Stimulated activated CD4-positive, alpha-beta T cell treated with anti-CD3 and anti-CD28 coated beads, Interleukin-15, amount 100 ng/mL, for 24 hours (primary cell): ENCODE data around the gene DCP2.
"Not testable (repeated sequence)": the region's sequence is repeated elsewhere in the genome, so short reads cannot be mapped to it uniquely, and the experiment has no call there.

Source experiments
- DNase-seq: peaks from one replicate; pipeline ENCODE4 v3.0.0-alpha.2; 2020

Gene DCP2

DNA sequence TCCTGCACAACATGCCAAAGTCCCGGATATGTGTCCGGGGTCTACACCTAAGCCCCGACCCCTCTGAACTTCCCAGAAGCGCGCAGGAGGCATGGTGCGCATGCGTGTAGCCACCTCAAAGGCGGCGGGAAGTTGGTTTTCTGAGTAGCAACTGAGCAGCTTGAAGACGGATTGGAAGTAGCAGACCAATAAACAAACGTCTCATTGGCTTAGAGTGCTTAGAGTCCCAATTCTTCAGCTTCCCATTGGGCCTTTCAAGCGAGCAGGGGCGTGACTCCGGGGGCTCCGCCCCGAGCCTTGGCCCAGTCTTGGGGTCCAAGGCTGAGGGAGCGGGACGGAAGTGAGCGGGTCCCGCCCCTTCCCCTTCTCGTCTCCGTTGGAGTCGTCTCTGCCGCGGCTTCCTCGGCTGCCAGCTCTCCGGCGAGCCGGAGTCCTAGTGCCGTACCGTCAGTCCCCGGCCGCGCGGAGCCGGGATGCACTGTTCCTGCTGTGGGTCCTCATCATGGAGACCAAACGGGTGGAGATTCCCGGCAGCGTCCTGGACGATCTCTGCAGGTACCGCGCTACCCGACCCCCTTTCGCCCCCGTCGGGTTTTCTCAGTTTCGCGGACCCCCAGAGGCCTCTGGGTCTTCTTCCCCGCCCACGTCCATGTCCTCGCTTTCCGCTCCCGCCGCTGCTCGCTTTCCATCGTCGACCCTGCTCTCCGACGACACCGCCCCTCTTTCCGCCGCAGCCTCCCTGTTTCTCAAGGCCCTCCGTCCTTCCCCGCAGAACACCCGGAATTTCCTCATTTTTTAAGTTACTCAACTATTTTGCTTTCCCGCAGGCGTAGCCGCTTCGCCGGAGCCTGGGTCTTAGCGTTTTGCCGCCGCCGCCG, at the start of gene DCP2:
Gene DCP2, plus strand, starts transcription at position 367 of the 878 bp plus-strand sequence. Its CDS starts 136 bp downstream, at position 503.
- DNase-seq: peak; percentile 97

GRCh38 chr5:112929336-112930081, 47.1 kb upstream of the DCP2 start:
- no peak for DNase-seq

DNA sequence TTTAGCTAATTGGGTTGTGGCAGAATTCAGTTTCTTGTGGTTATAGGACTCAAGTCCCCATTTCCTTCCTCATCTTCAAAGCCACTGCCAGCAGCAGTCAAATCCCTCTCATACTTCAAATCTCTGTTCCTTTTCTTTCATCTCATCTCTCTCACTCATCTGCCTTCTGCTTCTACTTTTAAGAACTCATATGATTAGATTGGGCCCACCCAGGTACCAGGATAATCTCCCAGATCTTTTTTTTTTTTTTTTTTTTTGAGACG, 46.6 kb upstream of the DCP2 start:
- no peak for DNase-seq

DNA sequence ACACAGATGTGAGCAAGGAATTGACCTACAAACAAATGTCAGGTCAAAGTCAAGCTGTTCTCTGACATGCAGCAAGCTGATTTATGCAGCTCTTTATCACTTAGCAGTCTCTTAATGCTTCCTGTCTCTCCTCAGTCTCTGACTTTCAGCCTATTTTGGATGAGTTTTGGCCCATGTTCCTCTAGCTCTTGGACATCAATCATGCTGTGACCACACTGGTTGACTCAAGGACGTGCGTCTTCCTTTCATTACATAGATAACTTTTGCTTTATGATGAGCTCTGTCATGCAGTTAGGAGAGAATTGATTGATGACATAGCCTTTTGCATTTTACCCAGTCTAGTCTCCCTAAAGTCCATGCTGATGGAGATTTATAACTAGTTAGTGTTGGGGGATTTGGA, 45.1 kb upstream of the DCP2 start:
- no peak for DNase-seq

GRCh38 chr5:112933105-112933504, 43.5 kb upstream of the DCP2 start:
- DNase-seq: no peak

GRCh38 chr5:112933651-112934365, 42.8 kb upstream of the DCP2 start:
- no peak for DNase-seq

DNA sequence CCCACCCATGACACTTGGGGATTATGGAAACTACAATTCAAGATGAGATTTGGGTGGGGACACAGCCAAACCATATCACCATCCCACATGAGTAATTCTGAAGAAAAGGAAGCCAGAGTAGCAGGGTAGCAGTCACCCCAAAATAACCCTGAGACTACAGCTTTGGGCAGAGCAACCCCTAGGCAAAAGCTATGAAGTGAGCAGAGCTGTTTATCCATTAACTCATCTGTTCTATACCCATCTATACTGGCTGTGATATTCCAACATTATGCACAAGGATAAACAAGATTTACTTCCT, 42.3 kb upstream of the DCP2 start:
- DNase-seq: no peak

DNA sequence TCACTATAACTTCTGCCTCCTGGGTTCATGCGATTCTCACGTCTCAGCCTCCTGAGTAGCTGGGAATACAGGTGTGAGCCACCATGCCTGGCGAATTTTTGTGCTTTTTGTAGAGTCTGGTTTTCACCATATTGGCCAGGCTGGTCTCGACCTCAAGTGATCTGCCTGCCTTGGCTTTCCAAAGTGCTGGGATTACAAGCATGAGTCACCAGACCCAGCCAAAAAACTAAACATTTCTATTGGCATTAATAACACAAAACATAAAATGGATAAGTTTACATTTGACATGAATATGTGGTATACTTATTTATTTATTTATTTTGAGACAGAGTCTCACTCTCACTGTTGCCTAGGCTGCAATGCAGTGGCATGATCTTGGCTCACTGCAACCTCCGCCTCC, 40.9 kb upstream of the DCP2 start:
- DNase-seq: no peak

- no peak for DNase-seq
These were observed 38.3 kb upstream of the DCP2 start for GRCh38 chr5:112938286-112938685.

- no peak for DNase-seq
These were observed 35.9 kb upstream of the DCP2 start for GRCh38 chr5:112940670-112941069.

DNA sequence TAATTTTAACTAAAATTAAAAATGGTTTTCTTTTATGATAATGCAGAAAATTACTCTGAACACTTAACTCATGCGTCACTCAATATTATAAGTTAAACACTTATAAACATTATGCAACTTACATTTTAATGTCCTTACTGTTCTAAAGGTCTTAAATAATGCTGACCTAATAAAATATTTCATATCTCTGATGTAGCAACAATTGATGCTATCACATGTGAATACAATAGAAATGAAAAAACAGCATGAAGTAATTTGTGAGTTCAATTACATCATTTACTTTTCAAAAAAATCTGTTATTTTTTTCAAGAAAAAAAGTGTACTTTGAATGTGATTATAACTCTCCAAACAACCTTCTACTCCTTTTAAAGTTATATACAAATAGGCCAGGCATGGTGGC, 28.1 kb upstream of the DCP2 start:
- no peak for DNase-seq

- peak; percentile 44 for DNase-seq
These were observed 25.4 kb upstream of the DCP2 start for GRCh38 chr5:112951124-112951702.

DNA sequence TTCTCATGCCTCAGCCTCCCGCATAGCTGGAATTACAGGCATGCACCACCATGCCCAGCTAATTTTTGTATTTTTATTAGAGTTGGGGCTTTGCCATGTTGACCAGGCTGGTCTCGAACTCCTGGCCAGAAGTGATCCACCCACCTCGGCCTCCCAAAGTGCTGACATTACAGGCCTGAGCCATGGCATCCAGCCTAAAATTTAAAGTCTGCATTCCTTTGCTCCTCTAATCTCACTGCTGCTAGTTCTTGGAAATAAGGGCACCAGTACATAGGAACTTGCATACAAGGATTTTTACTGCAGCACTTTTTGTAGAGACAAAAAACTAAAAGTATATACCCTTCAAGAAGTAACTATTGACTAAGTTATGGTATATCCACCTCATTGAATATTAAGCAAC, 20.0 kb upstream of the DCP2 start:
- DNase-seq: no peak

GRCh38 chr5:112957036-112957808, 19.4 kb upstream of the DCP2 start:
- DNase-seq: no peak

DNA sequence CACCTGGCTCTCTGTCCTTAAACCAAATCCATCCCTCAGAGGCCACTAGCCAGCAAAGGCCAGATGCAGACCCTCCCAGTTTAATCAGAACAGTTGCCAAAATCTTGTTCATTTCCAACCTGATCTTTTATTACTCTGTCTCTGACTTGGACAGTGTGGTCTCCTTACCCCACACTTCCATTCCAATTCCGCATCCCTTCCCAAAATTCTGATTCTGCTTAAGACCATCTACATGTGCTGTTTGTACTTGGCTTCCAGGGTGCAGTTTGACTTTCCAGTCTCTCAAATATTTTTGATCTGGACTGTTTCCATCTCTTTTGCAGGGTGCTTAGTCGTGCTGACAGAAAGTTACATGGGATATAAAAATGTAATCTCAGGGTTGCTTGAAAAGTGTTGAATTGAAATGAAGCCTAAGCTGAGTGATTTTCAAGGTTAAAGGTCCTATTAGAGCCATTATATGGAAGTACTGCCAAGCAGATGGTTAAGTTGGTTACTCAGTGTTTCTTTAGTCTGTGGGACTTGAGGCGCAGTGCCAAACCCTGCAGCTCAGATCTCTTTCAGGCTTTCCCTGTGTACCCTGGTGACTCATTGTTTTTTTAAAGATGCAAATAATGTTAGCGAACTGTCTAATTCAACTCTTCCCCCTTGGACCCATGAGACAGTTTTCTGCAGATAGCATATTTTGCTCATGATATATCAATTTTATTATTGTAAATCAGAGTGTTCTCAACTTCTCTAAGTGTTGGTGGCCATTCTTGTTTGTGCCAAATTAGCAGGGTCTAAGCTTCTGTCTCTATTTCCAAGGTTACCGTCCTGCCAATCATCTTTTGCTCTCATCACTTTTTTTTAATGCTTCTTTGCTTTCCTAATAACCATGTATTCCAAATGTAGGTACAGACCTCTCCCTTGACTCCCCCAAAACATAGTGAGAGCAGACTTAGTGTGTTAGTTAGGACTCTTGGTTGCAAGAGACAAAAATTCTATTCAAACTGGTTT, 18.2 kb upstream of the DCP2 start:
- DNase-seq: peak; percentile 35

DNA sequence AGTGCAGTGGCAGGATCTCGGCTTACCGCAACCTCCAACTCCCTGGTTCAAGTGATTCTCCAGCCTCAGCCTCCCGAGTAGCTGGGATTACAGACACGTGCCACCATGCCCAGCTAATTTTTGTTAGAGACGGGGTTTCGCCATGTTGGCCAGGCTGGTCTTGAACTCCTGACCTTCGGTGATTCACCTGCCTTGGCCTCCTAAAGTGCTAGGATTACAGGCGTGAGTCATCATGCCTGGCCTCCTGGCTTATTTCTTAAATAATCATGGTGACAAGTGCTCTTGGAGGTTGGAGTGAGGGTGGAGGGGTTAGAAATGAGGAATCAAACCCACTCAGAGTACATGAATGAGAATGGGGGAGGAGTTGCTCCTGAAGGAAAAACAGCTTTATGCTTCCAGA, 16.7 kb upstream of the DCP2 start:
- DNase-seq: peak; percentile 27

DNA sequence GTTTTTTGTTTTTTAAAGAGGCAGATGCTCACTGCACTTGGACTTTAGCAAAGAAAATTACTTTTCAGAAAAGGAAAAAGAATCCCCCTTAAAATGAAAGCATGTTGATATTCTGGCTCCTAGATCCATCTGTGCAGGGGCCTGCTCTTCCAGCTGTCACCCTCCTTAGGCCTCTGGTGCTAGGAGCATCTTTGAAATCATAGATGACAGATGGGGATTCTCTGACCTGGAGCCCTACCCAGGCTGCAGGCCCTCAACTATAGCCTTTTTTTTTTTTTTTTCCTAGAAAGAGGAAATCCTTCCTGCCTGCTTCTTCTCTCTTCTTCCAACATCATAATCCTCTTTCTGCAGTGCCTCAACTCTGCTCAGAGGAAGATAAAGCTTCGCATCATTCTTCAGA, 16.3 kb upstream of the DCP2 start:
- no peak for DNase-seq

DNA sequence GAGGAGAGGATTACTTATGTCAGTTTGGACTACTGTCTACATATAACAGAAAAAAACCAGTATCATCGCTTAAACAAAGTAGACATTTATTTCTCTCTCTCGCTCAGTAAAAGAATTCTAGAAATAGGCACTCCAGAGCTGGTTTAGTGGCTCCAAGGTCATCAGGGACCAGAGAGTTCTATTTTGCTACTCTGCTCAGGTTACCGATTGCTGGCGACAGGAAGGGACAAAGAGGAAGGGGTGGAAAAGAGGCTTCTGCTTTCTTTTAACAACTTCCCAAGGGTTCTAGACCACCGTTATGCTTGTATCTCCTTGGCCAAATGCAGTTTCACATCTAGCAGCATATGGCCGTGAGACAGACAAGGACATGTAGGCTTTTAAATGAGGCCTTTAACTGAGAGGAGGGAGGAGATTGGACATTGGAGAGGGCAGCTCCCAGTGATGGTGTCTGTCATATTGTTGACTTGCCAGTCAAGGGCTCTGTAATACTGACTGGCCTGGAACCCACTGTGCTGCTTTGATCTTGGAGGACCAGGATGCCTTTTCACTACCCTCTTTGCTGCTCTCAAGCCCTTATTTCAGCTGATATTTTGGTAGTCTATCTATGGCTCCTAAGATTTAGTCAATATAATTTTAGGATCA, 15.6 kb upstream of the DCP2 start:
- DNase-seq: no peak

- DNase-seq: not testable (repeated sequence)
These were observed 13.2 kb upstream of the DCP2 start for GRCh38 chr5:112963374-112963733.

GRCh38 chr5:112965733-112966306, 10.8 kb upstream of the DCP2 start:
- peak; percentile 37 for DNase-seq
